Measurements from ENCODE around the gene RASA2.

RASA2 gene, protein sequence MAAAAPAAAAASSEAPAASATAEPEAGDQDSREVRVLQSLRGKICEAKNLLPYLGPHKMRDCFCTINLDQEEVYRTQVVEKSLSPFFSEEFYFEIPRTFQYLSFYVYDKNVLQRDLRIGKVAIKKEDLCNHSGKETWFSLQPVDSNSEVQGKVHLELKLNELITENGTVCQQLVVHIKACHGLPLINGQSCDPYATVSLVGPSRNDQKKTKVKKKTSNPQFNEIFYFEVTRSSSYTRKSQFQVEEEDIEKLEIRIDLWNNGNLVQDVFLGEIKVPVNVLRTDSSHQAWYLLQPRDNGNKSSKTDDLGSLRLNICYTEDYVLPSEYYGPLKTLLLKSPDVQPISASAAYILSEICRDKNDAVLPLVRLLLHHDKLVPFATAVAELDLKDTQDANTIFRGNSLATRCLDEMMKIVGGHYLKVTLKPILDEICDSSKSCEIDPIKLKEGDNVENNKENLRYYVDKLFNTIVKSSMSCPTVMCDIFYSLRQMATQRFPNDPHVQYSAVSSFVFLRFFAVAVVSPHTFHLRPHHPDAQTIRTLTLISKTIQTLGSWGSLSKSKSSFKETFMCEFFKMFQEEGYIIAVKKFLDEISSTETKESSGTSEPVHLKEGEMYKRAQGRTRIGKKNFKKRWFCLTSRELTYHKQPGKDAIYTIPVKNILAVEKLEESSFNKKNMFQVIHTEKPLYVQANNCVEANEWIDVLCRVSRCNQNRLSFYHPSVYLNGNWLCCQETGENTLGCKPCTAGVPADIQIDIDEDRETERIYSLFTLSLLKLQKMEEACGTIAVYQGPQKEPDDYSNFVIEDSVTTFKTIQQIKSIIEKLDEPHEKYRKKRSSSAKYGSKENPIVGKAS

GRCh38 chr3:141486746-141487520 lies at the start of gene RASA2:
Gene RASA2, plus strand, starts transcription at chr3:141487027. Its CDS starts 57 bp downstream, at chr3:141487084.
- Mint-ChIP-seq H3K9me3 (no peaks in the 10 kb centered on the region), H3K36me3 (peaks cover 10% of the 10 kb centered on the region), H3K4me3 (peak within 1 kb of the TSS; percentile 97), H3K27ac (peak within 1 kb of the TSS; percentile 98), H3K4me1 (peaks cover 72% of the 10 kb centered on the region), H3K27me3 (no peaks in the 10 kb centered on the region)

DNA sequence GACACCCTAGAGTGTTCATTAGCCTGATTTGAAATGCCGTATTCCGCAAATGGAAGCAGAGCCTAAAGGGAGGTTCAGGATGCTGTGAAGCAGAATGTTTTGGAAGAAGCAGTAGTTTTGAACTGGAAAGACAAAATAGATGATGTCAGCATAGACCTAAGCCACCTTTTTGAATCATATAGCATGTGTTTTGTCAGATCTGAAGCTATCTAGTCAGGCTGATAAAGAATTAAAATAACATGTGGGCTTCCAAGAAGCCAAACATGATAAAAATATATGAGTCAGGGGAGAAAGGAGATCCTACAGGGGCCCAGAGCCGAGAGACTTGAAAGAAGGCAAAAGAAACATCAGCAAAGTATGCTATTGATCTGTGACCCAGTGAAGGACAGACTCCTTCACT lies 47.2 kb upstream of the RASA2 start:
- H3K4me3 Mint-ChIP-seq: no peak overlapping the region
- H3K27me3 Mint-ChIP-seq: no peaks in the 10 kb centered on the region
- H3K36me3 Mint-ChIP-seq: peaks cover 11% of the 10 kb centered on the region
- H3K4me1 Mint-ChIP-seq: peaks cover 36% of the 10 kb centered on the region
- no peaks in the 10 kb centered on the region for H3K9me3 Mint-ChIP-seq
- peak overlapping the region; percentile 26 for H3K27ac Mint-ChIP-seq

- Mint-ChIP-seq H3K36me3 (peaks cover 13% of the 10 kb centered on the region), H3K9me3 (no peaks in the 10 kb centered on the region), H3K4me3 (no peak overlapping the region), H3K4me1 (peaks cover 35% of the 10 kb centered on the region), H3K27me3 (no peaks in the 10 kb centered on the region), H3K27ac (peak overlapping the region; percentile 47)
Observed at GRCh38 chr3:141440942-141441341, 45.9 kb upstream of the RASA2 start.

GRCh38 chr3:141441381-141442364 lies 45.2 kb upstream of the RASA2 start:
- Mint-ChIP-seq H3K27me3 (no peaks in the 10 kb centered on the region), H3K36me3 (peaks cover 13% of the 10 kb centered on the region), H3K4me3 (no peak overlapping the region), H3K27ac (peak overlapping the region; percentile 47), H3K9me3 (no peaks in the 10 kb centered on the region), H3K4me1 (peaks cover 32% of the 10 kb centered on the region)

GRCh38 chr3:141442446-141442845 lies 44.4 kb upstream of the RASA2 start:
- Mint-ChIP-seq H3K9me3 (no peaks in the 10 kb centered on the region), H3K27ac (no peak overlapping the region), H3K4me3 (no peak overlapping the region), H3K4me1 (peaks cover 29% of the 10 kb centered on the region), H3K36me3 (peaks cover 15% of the 10 kb centered on the region), H3K27me3 (no peaks in the 10 kb centered on the region)

- Mint-ChIP-seq H3K36me3 (peaks cover 15% of the 10 kb centered on the region), H3K9me3 (no peaks in the 10 kb centered on the region), H3K4me1 (peaks cover 29% of the 10 kb centered on the region), H3K27ac (no peak overlapping the region), H3K4me3 (no peak overlapping the region), H3K27me3 (no peaks in the 10 kb centered on the region)
Observed at GRCh38 chr3:141442914-141443313, 43.9 kb upstream of the RASA2 start.

- H3K9me3 Mint-ChIP-seq: no peaks in the 10 kb centered on the region
- H3K4me1 Mint-ChIP-seq: peaks cover 21% of the 10 kb centered on the region
- H3K27me3 Mint-ChIP-seq: no peaks in the 10 kb centered on the region
- no peak overlapping the region for H3K4me3 Mint-ChIP-seq
- no peak overlapping the region for H3K27ac Mint-ChIP-seq
- peaks cover 13% of the 10 kb centered on the region for H3K36me3 Mint-ChIP-seq
Observed at GRCh38 chr3:141444586-141445285, 42.1 kb upstream of the RASA2 start.

DNA sequence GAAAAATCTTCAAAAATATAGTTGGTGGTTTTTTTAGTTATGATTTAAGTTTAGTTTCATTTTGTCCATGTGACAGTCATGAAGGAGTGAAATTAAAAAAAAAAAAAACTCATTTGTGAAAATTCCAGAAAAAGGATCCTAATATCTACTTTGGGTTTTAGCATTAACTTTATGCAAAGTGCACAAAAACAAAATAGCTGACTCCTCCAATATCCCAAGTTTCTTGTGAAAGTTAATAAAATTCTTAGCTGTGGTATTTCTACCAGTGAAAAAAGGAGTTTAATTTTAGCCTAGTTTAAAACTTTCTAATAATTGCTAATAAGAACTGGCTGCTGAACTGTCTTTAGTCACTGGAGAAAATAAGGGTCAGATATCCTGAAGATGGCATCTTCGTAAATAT lies 40.8 kb upstream of the RASA2 start:
- Mint-ChIP-seq H3K27me3 (no peaks in the 10 kb centered on the region), H3K4me1 (peaks cover 13% of the 10 kb centered on the region), H3K36me3 (peaks cover 13% of the 10 kb centered on the region), H3K27ac (no peak overlapping the region), H3K4me3 (no peak overlapping the region), H3K9me3 (no peaks in the 10 kb centered on the region)

DNA sequence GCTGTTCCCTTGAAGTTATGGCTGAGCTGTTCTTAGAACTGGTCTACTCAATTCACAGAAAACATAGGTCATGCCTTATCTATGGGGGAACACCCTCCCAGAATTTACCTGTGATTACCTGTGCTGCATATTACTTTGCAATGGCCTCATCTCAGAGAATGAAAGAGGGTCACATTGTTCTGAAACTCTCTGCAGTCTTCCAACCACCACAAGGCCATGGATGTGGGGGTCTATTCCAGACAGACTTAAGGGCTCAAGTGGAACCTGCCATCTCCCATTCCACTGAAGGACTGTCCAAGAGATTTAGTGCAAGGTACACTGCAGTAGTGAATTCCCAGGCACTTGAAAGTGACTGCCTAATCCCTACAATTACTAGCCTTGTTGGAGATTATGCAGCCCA lies 40.1 kb upstream of the RASA2 start:
- Mint-ChIP-seq H3K9me3 (no peaks in the 10 kb centered on the region), H3K4me3 (no peak overlapping the region), H3K36me3 (peaks cover 13% of the 10 kb centered on the region), H3K27me3 (no peaks in the 10 kb centered on the region), H3K27ac (no peak overlapping the region), H3K4me1 (peaks cover 7% of the 10 kb centered on the region)

GRCh38 chr3:141447383-141447782 lies 39.4 kb upstream of the RASA2 start:
- no peaks in the 10 kb centered on the region for H3K9me3 Mint-ChIP-seq
- peaks cover 13% of the 10 kb centered on the region for H3K36me3 Mint-ChIP-seq
- H3K27me3 Mint-ChIP-seq: no peaks in the 10 kb centered on the region
- H3K4me3 Mint-ChIP-seq: no peak overlapping the region
- H3K4me1 Mint-ChIP-seq: peaks cover 7% of the 10 kb centered on the region
- no peak overlapping the region for H3K27ac Mint-ChIP-seq

- H3K27ac Mint-ChIP-seq: no peak overlapping the region
- H3K27me3 Mint-ChIP-seq: no peaks in the 10 kb centered on the region
- peaks cover 7% of the 10 kb centered on the region for H3K4me1 Mint-ChIP-seq
- no peaks in the 10 kb centered on the region for H3K9me3 Mint-ChIP-seq
- peaks cover 7% of the 10 kb centered on the region for H3K36me3 Mint-ChIP-seq
- no peak overlapping the region for H3K4me3 Mint-ChIP-seq
Observed at GRCh38 chr3:141448606-141449220, 38.1 kb upstream of the RASA2 start.

- Mint-ChIP-seq H3K9me3 (no peaks in the 10 kb centered on the region), H3K36me3 (peaks cover 6% of the 10 kb centered on the region), H3K4me1 (peaks cover 11% of the 10 kb centered on the region), H3K27ac (no peak overlapping the region), H3K4me3 (no peak overlapping the region), H3K27me3 (no peaks in the 10 kb centered on the region)
Observed at GRCh38 chr3:141449424-141449823, 37.4 kb upstream of the RASA2 start.

DNA sequence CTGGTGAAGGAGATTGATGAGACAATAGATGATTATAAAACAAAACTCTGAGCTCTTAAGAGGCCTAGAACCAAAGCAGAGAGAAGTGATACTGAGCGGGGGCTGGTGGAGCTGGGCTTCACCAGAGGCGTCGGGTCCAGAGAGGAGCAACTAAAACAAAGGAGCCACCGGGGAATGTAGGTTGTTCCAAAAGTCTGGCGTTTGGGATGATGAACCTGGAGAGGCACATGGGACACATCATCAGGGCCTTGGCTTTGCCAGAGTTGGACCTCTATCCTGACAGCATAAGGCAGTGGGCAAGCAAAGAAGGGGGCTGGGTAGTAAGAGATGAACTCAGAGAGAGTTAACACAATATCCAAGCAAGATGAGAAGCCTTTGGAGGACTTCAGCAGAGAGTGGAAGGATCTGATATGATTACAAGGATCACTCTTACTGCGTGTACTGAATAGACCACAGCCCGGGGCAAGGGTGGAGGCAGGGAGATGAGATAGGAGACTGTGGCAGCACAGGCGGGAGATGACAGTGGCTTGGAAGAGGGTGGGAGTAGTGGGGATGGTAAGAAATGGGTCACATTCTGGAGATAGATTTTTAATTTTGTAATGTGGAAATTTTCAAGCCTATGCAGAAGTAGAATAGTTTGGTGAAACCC lies 36.0 kb upstream of the RASA2 start:
- H3K4me1 Mint-ChIP-seq: peaks cover 20% of the 10 kb centered on the region

More for the DNA sequence above, 36.0 kb upstream of the RASA2 start:
- Mint-ChIP-seq H3K9me3 (no peaks in the 10 kb centered on the region), H3K36me3 (peaks cover 2% of the 10 kb centered on the region), H3K27ac (peak overlapping the region; percentile 19), H3K4me3 (no peak overlapping the region), H3K27me3 (no peaks in the 10 kb centered on the region)
